ENCODE measurements around the gene CREB3L1. TPM values are rescaled to one million over a fixed set of nuclear protein-coding genes. Genes with fewer than 3 reads are reported as not detected.

The CREB3L1 gene
- total RNA-seq, 4 donors from 2014 or later, result 35.8 to 50.7 (median 41.6) TPM

- Histone ChIP-seq H3K4me1 (peaks cover 9 to 24% (median 16%) of the 10 kb centered on the region in 4 donors), H3K36me3 (no peaks in the 10 kb centered on the region), H3K9me3 (no peaks in the 10 kb centered on the region), H3K27me3 (no peaks in the 10 kb centered on the region), H3K27ac (no peak overlapping the region), H3K4me3 (no peak overlapping the region)
- in situ Hi-C loops (cut with MboI; ENCODE audit: low pct_ligation_motif_present in 1 of 4, low pct_unique_long_range_greater_than_20kb in 1 of 4, low sequenced_read_pairs in 3 of 4), result no loop called here
- no peak for DNase-seq
- TF ChIP-seq POLR2A (IDR thresholded peaks at IDR 0.05) (no peak), POLR2AphosphoS5 (IDR thresholded peaks at IDR 0.05) (no peak), EP300 (IDR thresholded peaks at IDR 0.05; ENCODE audit: low read depth) (no peak), CTCF (IDR thresholded peaks at IDR 0.05) (no peak)
- intact Hi-C loops (cut with DNase I; ENCODE audit: low total_unique reads), result no loop called here
Measured at GRCh38 chr11:46267930-46268329, 9.5 kb upstream of the CREB3L1 start.

GRCh38 chr11:46270684-46271083 is 6.8 kb upstream of the CREB3L1 start:
- no peak overlapping the region for H3K4me3 ChIP-seq
- H3K9me3 ChIP-seq, result no peaks in the 10 kb centered on the region
- no peaks in the 10 kb centered on the region for H3K27me3 ChIP-seq
- no peaks in the 10 kb centered on the region for H3K36me3 ChIP-seq
- peaks cover 36 to 52% (median 42%) of the 10 kb centered on the region in 4 donors for H3K4me1 ChIP-seq
- in situ Hi-C loops (cut with MboI; ENCODE audit: low pct_ligation_motif_present in 1 of 4, low pct_unique_long_range_greater_than_20kb in 1 of 4, low sequenced_read_pairs in 3 of 4), result no loop called here
- no peak for DNase-seq
- 84 to 100% methylated on average over 3 to 5 of the region's 5 CpGs for WGBS, 2 donors (ENCODE audit: low coverage in 1 of 2)
- H3K27ac ChIP-seq, result peak overlapping the region in 1 of 4 donors; percentile 94
- TF ChIP-seq POLR2AphosphoS5 (IDR thresholded peaks at IDR 0.05) (no peak), CTCF (IDR thresholded peaks at IDR 0.05) (no peak), EP300 (IDR thresholded peaks at IDR 0.05; ENCODE audit: low read depth) (no peak), POLR2A (IDR thresholded peaks at IDR 0.05) (no peak)
- intact Hi-C loops (cut with DNase I; ENCODE audit: low total_unique reads), result no loop called here

- WGBS, 2 donors (ENCODE audit: low coverage in 1 of 2), result 88% methylated on average over 1 of the region's 1 CpG; no CpG with 5 or more reads in 1 of the 2 donors
Measured at GRCh38 chr11:46271407-46271806, 6.1 kb upstream of the CREB3L1 start.

More at GRCh38 chr11:46271407-46271806, 6.1 kb upstream of the CREB3L1 start:
- H3K4me1 ChIP-seq, result peaks cover 41 to 59% (median 49%) of the 10 kb centered on the region in 4 donors
- no peaks in the 10 kb centered on the region for H3K36me3 ChIP-seq
- TF ChIP-seq EP300 (IDR thresholded peaks at IDR 0.05; ENCODE audit: low read depth) (no peak), POLR2A (IDR thresholded peaks at IDR 0.05) (no peak), POLR2AphosphoS5 (IDR thresholded peaks at IDR 0.05) (no peak), CTCF (IDR thresholded peaks at IDR 0.05) (no peak)
- H3K27me3 ChIP-seq, result no peaks in the 10 kb centered on the region
- H3K4me3 ChIP-seq, result no peak overlapping the region
- H3K27ac ChIP-seq, result peak overlapping the region; percentile 90 to 94 (median 92)
- in situ Hi-C loops (cut with MboI; ENCODE audit: low pct_ligation_motif_present in 1 of 4, low pct_unique_long_range_greater_than_20kb in 1 of 4, low sequenced_read_pairs in 3 of 4) (no loop called here), intact Hi-C loops (cut with DNase I; ENCODE audit: low total_unique reads) (no loop called here)
- H3K9me3 ChIP-seq, result no peaks in the 10 kb centered on the region
- no peak for DNase-seq

All from transverse colon (tissue), 4 donors.